NCI-H2107 (cell line): ENCODE measurements around the gene SPATA2.
A peak's percentile ranks its signal among the peaks of the same experiment; 100 is the strongest.

ENCODE experiments used
- DNase-seq: peaks from one replicate; lab custom pipeline; 2025; lab: John Stamatoyannopoulos, UW

SPATA2 gene

DNA sequence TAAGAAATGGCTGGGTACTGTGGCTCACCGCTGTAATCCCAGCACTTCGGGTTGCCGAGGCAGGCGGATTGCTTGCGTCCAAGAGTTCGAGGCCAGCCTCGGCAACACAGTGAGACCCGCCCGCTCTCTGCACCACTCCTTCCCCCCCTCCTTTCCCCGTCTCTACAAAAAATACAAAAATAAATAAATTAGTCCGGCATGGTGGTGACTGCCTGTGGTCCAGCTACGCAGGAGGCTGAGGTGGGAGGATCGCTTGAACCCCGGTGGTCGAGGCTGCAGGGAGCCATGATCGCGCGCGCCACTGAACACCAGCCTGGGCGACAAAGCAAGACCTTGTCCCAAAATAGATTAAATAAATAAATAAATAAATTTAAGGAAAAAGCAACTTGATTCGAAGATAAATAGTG, 20.4 kb upstream of the SPATA2 start:
- DNase-seq: no peak

- DNase-seq: no peak
These were observed 13.8 kb upstream of the SPATA2 start for GRCh38 chr20:49929142-49929494.

GRCh38 chr20:49928411-49929141, 13.2 kb upstream of the SPATA2 start:
- DNase-seq: peak; percentile 56

DNA sequence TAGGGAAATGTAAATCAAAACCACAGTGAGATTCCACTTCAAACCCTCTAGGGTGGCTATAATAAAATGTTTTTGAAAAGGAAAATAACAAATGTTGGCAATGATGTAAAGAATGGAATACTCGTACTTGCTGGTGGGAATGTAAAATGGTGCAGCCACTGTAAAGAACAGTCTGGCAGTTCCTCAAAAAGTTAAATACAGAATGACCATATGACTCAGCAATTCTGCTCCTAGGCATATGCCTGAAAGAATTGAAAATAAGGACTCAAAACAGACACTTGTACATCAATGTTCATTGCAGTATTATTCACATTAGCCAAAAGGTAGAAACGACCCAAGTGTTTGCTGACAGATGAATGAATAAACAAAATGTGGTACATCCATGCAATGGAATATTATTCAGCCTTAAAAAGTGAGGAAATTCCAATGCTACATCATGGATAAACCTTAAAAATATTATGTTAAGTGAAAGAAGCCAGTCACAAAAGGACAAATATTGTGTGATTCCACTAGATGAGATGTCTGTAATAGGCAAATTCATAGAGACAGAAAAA, 10.6 kb upstream of the SPATA2 start:
- no peak for DNase-seq

DNA sequence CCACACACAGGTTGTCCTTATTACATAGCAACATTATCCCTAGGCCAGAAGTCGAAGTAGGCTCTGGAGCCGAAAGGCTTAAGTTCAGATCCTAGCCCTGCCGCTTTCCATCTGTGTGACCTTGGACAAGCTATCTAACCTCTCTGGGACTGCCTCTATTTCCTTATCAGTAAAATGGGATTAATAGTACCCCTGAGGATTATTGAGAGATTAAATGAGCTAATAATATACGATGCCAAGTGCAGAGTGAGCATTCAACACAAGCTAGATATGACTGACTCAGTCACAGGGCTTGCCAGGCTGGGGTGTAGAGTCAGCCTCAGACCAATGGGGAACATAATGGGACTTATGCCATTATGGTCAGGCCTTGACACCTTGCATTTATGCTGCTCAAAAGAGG, 8.9 kb upstream of the SPATA2 start:
- DNase-seq: no peak

DNA sequence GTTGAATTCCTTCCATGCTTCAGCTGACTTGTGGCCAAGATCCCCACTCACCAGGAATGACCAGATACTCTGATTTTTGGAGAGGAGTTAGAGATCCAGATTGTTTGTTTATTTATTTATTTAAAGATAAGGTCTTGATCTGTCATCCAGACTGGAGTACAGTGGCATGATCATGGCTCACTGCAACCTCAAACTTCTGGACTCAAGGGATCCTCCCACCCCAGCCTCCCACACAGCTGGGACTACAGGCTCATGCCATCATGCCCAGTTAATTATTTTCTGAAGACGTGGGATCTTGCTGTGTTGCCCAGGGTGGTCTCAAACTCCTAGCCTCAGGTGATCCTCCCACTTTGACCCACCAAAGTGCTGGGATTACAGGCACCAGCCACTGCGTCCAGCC, 4.1 kb upstream of the SPATA2 start:
- no peak for DNase-seq

- no peak for DNase-seq
These were observed 3.7 kb upstream of the SPATA2 start for GRCh38 chr20:49919009-49919408.

DNA sequence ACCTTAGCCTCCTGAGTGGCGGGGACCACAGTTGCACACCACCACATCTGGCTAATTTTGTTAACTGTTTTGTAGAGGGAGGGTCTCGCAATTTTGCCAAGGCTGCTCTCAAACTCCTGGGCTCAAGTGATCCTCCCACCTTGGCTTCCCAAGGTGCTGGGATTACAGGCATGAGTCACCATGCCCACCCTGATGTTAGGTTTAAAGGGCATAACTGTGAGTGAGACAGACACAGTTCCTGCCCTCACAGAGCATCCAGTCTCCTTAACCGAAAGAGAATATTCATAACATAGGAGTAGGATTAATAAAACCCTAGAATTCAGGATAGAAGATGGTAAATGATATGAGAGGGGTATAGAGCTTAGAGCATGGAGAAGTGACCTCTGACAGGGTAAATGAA, 3.1 kb upstream of the SPATA2 start:
- DNase-seq: no peak

DNA sequence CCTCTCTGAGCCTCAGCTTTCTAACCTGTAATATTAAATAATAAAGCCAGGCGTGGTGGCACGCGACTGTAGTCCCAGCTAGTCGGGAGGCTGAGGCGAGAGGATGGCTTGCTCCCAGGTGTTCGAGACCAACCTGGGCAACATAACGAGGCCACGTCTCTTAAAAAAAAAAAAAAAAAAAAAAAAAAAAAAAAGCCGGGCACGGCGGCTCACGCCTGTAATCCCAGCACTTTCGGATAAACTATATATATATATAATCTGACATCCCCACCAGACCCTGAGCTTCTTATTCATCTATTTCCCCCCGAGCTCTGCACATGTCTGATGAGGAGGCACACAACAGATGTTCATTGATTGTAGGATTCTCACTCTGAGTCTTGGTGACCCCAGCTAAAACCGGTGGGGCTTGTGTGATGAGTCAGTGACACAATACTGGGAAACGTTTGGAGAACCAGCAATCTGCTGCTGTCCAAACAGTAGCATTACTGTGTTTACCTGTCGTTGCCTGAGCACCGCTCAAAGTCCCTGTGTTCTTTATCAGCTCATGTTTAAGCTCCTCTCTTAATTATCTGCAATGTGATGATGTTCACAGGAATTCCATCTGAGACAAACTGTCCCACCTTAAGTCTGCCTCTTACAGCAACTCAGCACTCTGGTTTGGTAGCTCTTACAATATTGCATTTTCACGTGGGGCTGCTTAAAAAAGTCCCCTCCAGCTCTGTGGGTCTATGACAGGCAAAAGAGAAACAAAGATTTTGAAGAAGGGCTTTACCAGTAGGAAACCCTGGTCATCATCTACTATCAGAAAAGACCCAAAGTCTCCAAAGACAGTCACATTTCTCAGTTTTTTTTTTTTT, 1.0 kb upstream of the SPATA2 start:
- no peak for DNase-seq

GRCh38 chr20:49915118-49915379, 280 bp downstream of the SPATA2 start:
- DNase-seq: no peak

DNA sequence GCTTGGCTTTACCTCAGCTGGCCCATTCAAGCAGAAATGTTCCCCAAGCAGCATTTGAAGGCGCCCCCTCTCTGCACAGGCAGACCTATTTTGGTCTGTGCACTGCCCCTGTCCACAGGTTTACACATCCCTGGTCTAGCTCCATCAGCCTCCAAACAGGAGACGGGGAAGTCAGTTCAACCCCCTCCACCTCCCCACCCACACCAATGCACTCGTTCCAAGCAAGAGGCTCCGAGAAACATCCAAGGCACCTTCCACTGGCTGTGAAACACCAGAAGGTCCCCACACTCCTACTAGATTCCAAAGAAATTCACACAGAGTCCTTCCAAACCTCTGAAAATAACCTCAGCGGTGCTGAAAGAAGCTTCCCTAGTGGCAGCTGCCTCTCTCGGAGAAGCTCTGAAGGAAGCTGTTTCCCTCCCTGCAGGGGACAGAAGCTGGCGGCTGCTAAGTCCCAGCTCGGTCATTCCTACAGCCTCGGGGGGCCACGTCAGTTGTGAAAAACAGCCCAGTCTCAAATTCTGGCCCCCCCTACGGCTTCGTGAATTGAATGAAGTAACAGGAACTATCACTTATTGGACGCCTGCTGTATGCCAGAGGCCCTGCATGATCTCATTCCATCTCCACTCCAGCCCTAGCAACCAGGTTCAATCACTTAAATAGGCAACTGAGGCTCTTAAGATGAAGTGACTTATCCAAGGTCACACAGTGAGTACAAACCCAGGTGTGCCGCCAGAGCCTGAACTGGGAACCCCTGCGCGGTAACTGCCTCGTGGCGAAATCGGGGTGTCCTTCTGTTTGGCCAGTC, 815 bp downstream of the SPATA2 start:
- DNase-seq: no peak

- DNase-seq: no peak
These were observed 1.8 kb downstream of the SPATA2 start for GRCh38 chr20:49913399-49914047.

DNA sequence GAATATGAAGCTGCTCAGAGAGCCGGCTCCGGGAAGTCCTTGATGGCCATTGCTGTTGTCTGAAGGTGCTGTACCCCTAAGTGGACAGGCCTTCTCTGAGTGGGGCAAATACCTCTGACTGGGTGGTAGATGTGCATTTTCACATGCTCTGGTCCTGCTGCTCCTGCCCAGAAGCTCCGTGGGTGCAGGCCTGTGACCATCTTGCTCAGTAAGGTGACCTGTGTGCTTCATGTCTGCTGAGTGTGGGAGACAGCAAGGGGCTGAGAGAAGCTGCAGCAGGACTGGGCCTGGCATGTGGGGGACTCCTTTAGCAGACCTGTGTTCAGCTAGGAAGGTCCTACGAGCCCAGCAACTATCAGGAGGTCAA, 5.0 kb downstream of the SPATA2 start:
- DNase-seq: no peak

DNA sequence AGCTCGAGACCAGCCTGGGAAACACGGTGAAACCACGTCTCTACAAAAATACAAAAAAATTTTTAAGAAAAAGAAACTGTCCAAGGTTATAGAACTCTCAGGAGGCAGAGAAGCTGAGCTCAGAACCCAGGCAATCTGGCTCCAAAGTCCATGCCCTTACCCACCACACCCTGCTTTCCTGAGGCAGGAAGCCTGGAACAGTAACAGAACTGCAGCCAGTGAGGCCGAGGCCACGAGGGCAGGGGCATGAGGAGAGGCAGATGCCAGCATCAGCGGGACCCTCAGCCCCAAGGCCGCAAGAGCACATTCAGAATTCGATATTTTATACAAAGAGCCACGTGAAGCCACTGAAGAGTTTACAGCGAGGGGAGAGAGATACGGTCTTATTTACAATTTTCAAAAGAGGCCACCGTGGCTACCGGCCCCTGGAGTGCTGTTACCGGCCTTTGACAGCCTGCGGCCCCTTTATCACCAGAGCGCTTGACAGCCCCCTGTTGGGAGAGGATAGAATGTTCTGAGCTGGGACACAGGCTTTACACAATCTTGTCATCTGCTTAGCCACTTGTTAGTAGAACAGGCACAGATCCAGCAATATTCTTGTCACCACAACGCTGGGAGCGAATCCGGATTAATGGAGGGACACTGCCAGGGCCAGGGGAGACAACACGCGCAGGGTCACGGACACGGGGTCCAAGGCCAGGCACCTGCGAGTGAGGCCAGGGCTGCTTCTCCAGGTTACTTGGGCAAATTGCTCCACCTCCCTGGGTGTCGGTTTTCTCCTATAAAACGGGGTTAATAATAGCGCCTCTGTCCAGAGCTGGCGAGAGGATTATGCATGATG, 5.6 kb downstream of the SPATA2 start:
- DNase-seq: no peak

GRCh38 chr20:49908258-49908565, 7.1 kb downstream of the SPATA2 start:
- no peak for DNase-seq

- DNase-seq: no peak
These were observed 7.7 kb downstream of the SPATA2 start for GRCh38 chr20:49907405-49908257.

DNA sequence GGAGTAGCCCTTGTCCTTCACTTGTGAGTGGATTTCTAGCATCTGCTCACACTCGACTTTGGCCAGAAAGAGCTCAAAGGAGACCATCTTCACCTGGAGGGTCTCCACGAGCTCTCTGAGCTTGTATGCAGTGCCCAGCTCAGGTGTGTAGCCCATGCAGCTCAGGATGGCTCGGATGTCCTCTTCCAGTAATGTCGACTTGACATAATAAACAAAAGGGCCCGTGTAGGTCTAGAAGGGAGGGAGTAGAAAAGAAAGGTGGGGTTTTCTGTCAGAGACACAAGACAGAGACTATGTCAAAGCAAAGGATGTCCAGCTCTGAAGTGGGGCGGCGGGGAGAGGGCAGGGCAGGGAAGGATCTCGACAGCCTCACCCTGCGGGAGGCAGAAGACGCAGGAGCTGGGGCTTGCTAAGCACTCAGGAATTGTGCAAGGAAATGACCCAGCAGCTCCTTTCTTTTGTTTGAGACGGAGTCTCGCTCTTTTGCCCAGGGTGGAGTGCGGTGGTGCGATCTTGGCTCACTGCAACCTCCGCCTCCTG, 8.6 kb downstream of the SPATA2 start:
- DNase-seq: no peak

GRCh38 chr20:49906101-49906604, 9.2 kb downstream of the SPATA2 start:
- DNase-seq: no peak

DNA sequence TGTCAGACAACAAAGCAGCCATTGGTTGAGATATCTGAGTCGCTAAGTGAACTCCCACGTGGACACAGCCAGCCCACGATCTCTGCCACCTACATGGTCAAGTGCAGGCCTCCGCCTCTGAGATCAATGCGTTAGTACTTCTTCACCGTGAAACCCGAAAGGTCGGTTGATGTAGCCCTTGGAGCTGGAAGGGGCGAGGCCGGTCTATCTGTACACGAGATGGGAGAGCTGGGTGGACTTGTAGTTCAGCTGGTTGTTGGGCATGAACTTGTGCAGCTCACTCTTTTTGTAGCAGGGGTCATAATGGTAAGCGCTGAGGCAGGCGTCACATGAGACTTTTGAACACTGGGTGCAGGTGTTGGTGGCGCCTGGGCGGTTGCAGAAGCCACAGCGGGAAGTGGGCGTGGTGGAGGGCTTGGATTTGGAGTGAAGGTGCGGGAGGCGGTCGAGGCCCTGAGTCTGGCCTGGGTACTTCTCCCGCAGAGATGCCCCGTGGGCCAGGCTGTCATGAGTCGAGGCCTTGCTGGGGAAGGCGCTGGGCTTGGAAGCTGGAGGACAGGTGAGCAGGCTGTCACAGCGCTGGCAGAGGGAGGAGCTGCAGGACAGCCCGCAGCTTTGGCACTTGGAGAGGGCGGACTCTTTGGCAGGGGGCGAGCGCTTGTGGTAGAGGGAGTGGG, 9.8 kb downstream of the SPATA2 start:
- no peak for DNase-seq
